Left lobe of liver (tissue), 2 donors: ENCODE measurements around the gene ANKS4B. TPM values are rescaled to one million over a fixed set of nuclear protein-coding genes. Genes with fewer than 3 reads are reported as not detected.
A peak's percentile ranks its signal among the peaks of the same experiment; 100 is the strongest.
"Not testable (repeated sequence)": the region's sequence is repeated elsewhere in the genome, so short reads cannot be mapped to it uniquely, and the experiment has no call there.

Experiments used
- ATAC-seq: fragments of 200-7000 bp; cut with Tn5 transposase; one replicate; pipeline ENCODE4 v1.9.1; 2020; ENCODE audit warnings: mild to moderate bottlenecking, moderate library complexity
- DNase-seq: peaks from one replicate; pipeline ENCODE4 v3.0.0-alpha.2; 2020; ENCODE audit warnings: low spot score
- total RNA-seq: library from RNA; stranded (reverse); gene quantifications from one replicate; pipeline ENCODE4 v1.2.1, GENCODE V29; 2021
- donor health status: DM: no; HTN: no; CAD: no; lungs with moderate emphysema.
- donor health status: DM: no; HTN: yes; CAD: no.

ANKS4B gene
- total RNA-seq, 1 donor from 2014 or later, result 13.8 TPM

- ATAC-seq, result peak; percentile 87
These were observed 50.2 kb downstream of the ANKS4B start for GRCh38 chr16:21283521-21284289.

GRCh38 chr16:21284414-21284813 is 50.9 kb downstream of the ANKS4B start:
- no peak for DNase-seq
- no peak for ATAC-seq

More at GRCh38 chr16:21283521-21284289, 50.2 kb downstream of the ANKS4B start:
- DNase-seq, result no peak

- DNase-seq, result no peak
- ATAC-seq, result no peak
These were observed 51.8 kb downstream of the ANKS4B start for GRCh38 chr16:21285314-21285713.

- not testable (repeated sequence) for DNase-seq, ATAC-seq
These were observed 56.3 kb downstream of the ANKS4B start for GRCh38 chr16:21289789-21290188.

- ATAC-seq (peak; percentile 92), DNase-seq (peak; percentile 96)
These were observed 67.0 kb downstream of the ANKS4B start for GRCh38 chr16:21300309-21301167.

- DNase-seq (peak; percentile 75), ATAC-seq (peak; percentile 79)
These were observed 67.8 kb downstream of the ANKS4B start for GRCh38 chr16:21301168-21301894.

- DNase-seq (no peak), ATAC-seq (peak; percentile 2)
These were observed 68.4 kb downstream of the ANKS4B start for GRCh38 chr16:21301895-21302291.

- ATAC-seq (no peak), DNase-seq (no peak)
These were observed 69.0 kb downstream of the ANKS4B start for GRCh38 chr16:21302454-21302853.

- ATAC-seq, result no peak
- no peak for DNase-seq
These were observed 69.5 kb downstream of the ANKS4B start for GRCh38 chr16:21302898-21303528.

Other genes with a start within 250 kb of the ANKS4B start
- not detected for gene DNAH3, start 82.9 kb upstream of the ANKS4B start, total RNA-seq
- gene LDAF1, start 75.0 kb upstream of the ANKS4B start, total RNA-seq, result 1.4 TPM
- gene ZP2, start 22.1 kb upstream of the ANKS4B start, total RNA-seq, result not detected
- 7.2 TPM for gene CRYM, start 44.6 kb downstream of the ANKS4B start, total RNA-seq